ENCODE results near the gene CDH22.

DNA sequence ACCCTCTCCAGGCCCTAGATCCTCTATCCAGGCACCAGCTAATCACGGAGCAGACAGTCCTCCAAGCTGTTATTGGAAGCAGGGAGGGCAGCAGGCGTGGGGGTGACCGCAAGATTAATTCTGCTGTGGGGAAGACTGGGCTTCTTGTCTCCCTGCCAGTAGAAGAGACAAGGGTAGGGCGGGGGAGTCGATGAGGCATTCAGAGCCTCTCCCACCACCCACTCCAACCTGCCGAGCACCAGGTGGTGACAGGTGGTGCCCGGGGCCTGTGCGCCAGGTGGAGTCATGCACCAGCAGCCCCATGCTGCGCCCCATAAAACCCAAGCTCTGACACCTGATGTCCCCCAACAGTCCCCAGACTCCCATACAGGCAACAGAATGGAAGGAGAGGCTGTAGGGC lies 89.6 kb downstream of the CDH22 start:
- TF ChIP-seq SIN3A (IDR thresholded peaks at IDR 0.05; ENCODE audit: borderline replicate concordance, insufficient read depth, low read length) (no peak), POLR2AphosphoS5 (IDR thresholded peaks at IDR 0.05; ENCODE audit: low read depth, low read length) (no peak), FOXP2 (optimal IDR thresholded peaks at IDR 0.05; ENCODE audit: borderline replicate concordance, extremely low read depth, extremely low read length, insufficient read depth) (no peak), TAF1 (IDR thresholded peaks at IDR 0.05; ENCODE audit: borderline replicate concordance, insufficient read depth, low read length) (no peak)
- TF ChIP-seq, protein P1, sequence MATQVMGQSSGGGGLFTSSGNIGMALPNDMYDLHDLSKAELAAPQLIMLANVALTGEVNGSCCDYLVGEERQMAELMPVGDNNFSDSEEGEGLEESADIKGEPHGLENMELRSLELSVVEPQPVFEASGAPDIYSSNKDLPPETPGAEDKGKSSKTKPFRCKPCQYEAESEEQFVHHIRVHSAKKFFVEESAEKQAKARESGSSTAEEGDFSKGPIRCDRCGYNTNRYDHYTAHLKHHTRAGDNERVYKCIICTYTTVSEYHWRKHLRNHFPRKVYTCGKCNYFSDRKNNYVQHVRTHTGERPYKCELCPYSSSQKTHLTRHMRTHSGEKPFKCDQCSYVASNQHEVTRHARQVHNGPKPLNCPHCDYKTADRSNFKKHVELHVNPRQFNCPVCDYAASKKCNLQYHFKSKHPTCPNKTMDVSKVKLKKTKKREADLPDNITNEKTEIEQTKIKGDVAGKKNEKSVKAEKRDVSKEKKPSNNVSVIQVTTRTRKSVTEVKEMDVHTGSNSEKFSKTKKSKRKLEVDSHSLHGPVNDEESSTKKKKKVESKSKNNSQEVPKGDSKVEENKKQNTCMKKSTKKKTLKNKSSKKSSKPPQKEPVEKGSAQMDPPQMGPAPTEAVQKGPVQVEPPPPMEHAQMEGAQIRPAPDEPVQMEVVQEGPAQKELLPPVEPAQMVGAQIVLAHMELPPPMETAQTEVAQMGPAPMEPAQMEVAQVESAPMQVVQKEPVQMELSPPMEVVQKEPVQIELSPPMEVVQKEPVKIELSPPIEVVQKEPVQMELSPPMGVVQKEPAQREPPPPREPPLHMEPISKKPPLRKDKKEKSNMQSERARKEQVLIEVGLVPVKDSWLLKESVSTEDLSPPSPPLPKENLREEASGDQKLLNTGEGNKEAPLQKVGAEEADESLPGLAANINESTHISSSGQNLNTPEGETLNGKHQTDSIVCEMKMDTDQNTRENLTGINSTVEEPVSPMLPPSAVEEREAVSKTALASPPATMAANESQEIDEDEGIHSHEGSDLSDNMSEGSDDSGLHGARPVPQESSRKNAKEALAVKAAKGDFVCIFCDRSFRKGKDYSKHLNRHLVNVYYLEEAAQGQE (IDR thresholded peaks at IDR 0.05; ENCODE audit: insufficient read depth in 1 of 2, low read depth in 2 of 2, low read length in 2 of 2), result no peak
